Measurements from ENCODE around the gene ZNF286A. TPM values are rescaled to one million over a fixed set of nuclear protein-coding genes. Genes with fewer than 3 reads are reported as not detected.
"Not testable (repeated sequence)": the region's sequence is repeated elsewhere in the genome, so short reads cannot be mapped to it uniquely, and the experiment has no call there.

Gene ZNF286A
- 29.3 and 36.8 TPM in 2 replicates for total RNA-seq (2013; cell fraction: nucleolus; rRNA removed)
- total RNA-seq (2014; rRNA removed) (19.3 and 22.8 TPM in 2 replicates), total RNA-seq (2014; rRNA removed; fragmentation: Illumina TruSeq; extraction: Trizol) (27.5 and 31.2 TPM in 2 replicates), total RNA-seq (2021) (20.1 and 23.7 TPM in 2 replicates), polyA plus RNA-seq (2011; rRNA removed) (17.0 and 24.2 TPM in 2 replicates), polyA plus RNA-seq (2014; fragmentation: Illumina TruSeq; extraction: Trizol) (25.5 and 29.9 TPM in 2 replicates), polyA plus RNA-seq (2014; fragmentation: Nextera tagmentation; extraction: Ambion mirVana) (10 to 100 TPM in 1 of 2 experiments, 1 to 10 TPM in 1; 8.1 to 12.1 TPM), polyA plus RNA-seq (2014; rRNA removed) (8.5 and 19.8 TPM in 2 replicates), polyA plus RNA-seq (2016; fragmentation: Nextera tagmentation; extraction: Ambion mirVana) (10 to 100 TPM; 12.8 to 14.8 TPM), polyA minus RNA-seq (2011; rRNA and poly(A)+ RNA removed) (16.8 and 22.4 TPM in 2 replicates), Bru-seq, nascent RNA (percentile 76 among the genes with signal in this experiment), BruChase-seq, experiment 1, labeled RNA remaining after a 6-hour chase (percentile 89 among the genes with signal in this experiment), BruChase-seq, experiment 2, labeled RNA remaining after a 2-hour chase (percentile 94 among the genes with signal in this experiment)
- polyA plus RNA-seq (2011; ENCODE audit: low read depth): 9.0 TPM
- polyA plus RNA-seq (2011; cell fraction: cytosol; rRNA removed): 11.2 and 13.2 TPM in 2 replicates
- polyA plus RNA-seq (2011; cell fraction: nucleus; rRNA removed): 11.2 and 14.5 TPM in 2 replicates
- polyA plus RNA-seq (2012): 9.3 and 11.6 TPM in 2 replicates
- polyA minus RNA-seq (2011; cell fraction: cytosol; rRNA and poly(A)+ RNA removed): 8.3 and 9.7 TPM in 2 replicates
- polyA minus RNA-seq (2011; cell fraction: nucleus; rRNA and poly(A)+ RNA removed): 4.6 and 7.6 TPM in 2 replicates
- long read RNA-seq, experiment 1, partial matches to known transcripts: 3 of 4 reads
- long read RNA-seq, experiment 1, other reads (novel, unspliced or antisense): 1 of 4 reads
- long read RNA-seq, experiment 2, full-length matches to known transcripts: 9 of 18 reads
- long read RNA-seq, experiment 2, partial matches to known transcripts: 6 of 18 reads
- long read RNA-seq, experiment 2, other reads (novel, unspliced or antisense): 3 of 18 reads

DNA sequence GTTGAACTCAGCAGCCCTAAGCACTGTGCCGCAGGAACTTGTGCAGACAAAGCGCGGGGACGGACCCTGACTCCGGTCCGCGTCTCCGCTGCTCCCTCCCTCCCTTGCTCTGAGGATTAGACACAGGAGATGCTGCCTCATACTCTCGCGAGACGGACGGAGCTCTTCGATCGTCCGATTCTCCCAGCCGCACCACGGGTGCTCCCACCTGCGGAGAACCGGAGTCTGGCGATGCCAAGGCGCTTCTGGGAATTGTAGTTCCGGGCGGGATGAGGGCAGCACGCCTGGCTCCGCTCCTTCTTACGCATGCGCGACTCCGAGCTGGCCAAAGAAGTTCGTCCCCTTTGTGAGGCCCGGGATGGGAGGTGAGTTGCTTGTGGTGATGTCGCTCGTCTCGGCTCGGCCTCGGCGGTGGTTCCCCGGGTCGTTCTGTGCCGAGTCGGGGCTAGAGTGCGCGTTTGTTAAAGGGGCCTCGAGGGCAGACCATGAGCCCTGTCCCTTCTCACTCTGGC lies at the start of gene ZNF286A:
TSS of gene ZNF286A (plus strand) at position 340 of the 512 bp plus-strand sequence. CDS start 578 bp downstream, outside the sequence.
- H3K36me3 ChIP-seq (ENCODE audit: control insufficient read depth in 2 of 2, insufficient read depth in 2 of 2, low read length in 1 of 2); H3K9me3 ChIP-seq (replicated peaks; ENCODE audit: control insufficient read depth, insufficient read depth, low read length); H3K79me2 ChIP-seq (ENCODE audit: control insufficient read depth, insufficient read depth, low read length); CTCF ChIA-PET; BruUV-seq (replicated peaks); in situ Hi-C loops (cut with MboI); H3K27me3 ChIP-seq (replicated peaks in 1 of 2; ENCODE audit: control insufficient read depth in 2 of 2, insufficient read depth in 2 of 2, low read length in 1 of 2); SMC1A ChIA-PET (ENCODE audit: uncharacterized antibody, unreplicated experiment); H3K4me1 ChIP-seq (ENCODE audit: control insufficient read depth, insufficient read depth, low read length); H4K20me1 ChIP-seq (ENCODE audit: control insufficient read depth, insufficient read depth); intact Hi-C loops (cut with micrococcal nuclease; ENCODE audit: unreplicated experiment); RAD21 ChIA-PET (ENCODE audit: unreplicated experiment): not testable (repeated sequence)
- H3K27ac ChIP-seq (ENCODE audit: control insufficient read depth, insufficient read depth): 0 out of 2 replicates have a peak within 1 kb of the TSS, but pooled peaks have one; percentile 44
- POLR2A ChIA-PET: interaction anchor here (0.5 kb wide), 1 partner anchor 650 kb away, joined by 4 read pairs; no protein-coding TSS in a partner anchor
- WGBS (ENCODE audit: insufficient coverage, insufficient replicate concordance, low lambda C conversion rate, missing lambda C conversion rate): 2% methylated on average over 44 of the region's 44 CpGs
- peak within 1 kb of the TSS; percentile 92 for H2AFZ ChIP-seq (ENCODE audit: control insufficient read depth, low read depth, low read length)
- H3K9ac ChIP-seq (ENCODE audit: control insufficient read depth, insufficient read depth, low read length): peak within 1 kb of the TSS; percentile 42; the same call in 1 of the 2 replicates
- DNase-seq (ENCODE audit: low read depth, low spot score) (peak; percentile 97), FAIRE-seq (peak; percentile 91), ATAC-seq (peak; percentile 99)
- H3K4me3 ChIP-seq: peak within 1 kb of the TSS; percentile 68
- H3K4me2 ChIP-seq (ENCODE audit: control insufficient read depth, insufficient read depth): peak within 1 kb of the TSS; percentile 48; the same call in 1 of the 2 replicates
- TF ChIP-seq SP1 (IDR thresholded peaks at IDR 0.05; ENCODE audit: low read depth, low read length) (peak; percentile 42), RUNX3 (IDR thresholded peaks at IDR 0.05; ENCODE audit: low read length) (peak; percentile 35; the same call in 1 of the 2 replicates), CBFB (IDR thresholded peaks at IDR 0.05; ENCODE audit: low read depth) (0 out of 2 replicates have a peak, but pooled peaks have one; percentile 51), CREM (IDR thresholded peaks at IDR 0.05; ENCODE audit: low read depth) (peak; percentile 63; the same call in 1 of the 2 replicates), SREBF1 (IDR thresholded peaks at IDR 0.05; ENCODE audit: low read length) (peak; percentile 79), EED (IDR thresholded peaks at IDR 0.05; ENCODE audit: low read depth) (peak; percentile 78), TAF1 (IDR thresholded peaks at IDR 0.05; ENCODE audit: borderline replicate concordance, low read depth, low read length) (peak; percentile 44; the same call in 1 of the 2 replicates), YY1 (IDR thresholded peaks at IDR 0.05; ENCODE audit: low read depth, low read length) (peak; percentile 54; the same call in 1 of the 2 replicates), RCOR1 (conservative IDR thresholded peaks at IDR 0.05; ENCODE audit: low read depth, low read length) (peak; percentile 50; the same call in 1 of the 2 replicates), IKZF1 (conservative IDR thresholded peaks at IDR 0.05) (peak; percentile 70), HCFC1 (IDR thresholded peaks at IDR 0.05; ENCODE audit: low read length) (peak; percentile 84), CHD2 (IDR thresholded peaks at IDR 0.05; ENCODE audit: borderline replicate concordance, low read depth, low read length) (peak; percentile 97), CREB1 (IDR thresholded peaks at IDR 0.05; ENCODE audit: low read depth) (peak; percentile 62; the same call in 1 of the 2 replicates), POLR2AphosphoS5 (IDR thresholded peaks at IDR 0.05; ENCODE audit: low read length) (peak; percentile 41; the same call in 1 of the 2 replicates), IRF4 (IDR thresholded peaks at IDR 0.05; ENCODE audit: low read depth, low read length) (0 out of 2 replicates have a peak, but pooled peaks have one; percentile 6), POLR2A (IDR thresholded peaks at IDR 0.05; ENCODE audit: low read depth, low read length) (peak; percentile 74), TCF12 (IDR thresholded peaks at IDR 0.05; ENCODE audit: low read depth, low read length) (0 out of 2 replicates have a peak, but pooled peaks have one; percentile 44), NRF1 (conservative IDR thresholded peaks at IDR 0.05; ENCODE audit: low read depth, low read length) (peak; percentile 65), SIX5 (IDR thresholded peaks at IDR 0.05; ENCODE audit: low read depth, low read length, severe bottlenecking) (peak; percentile 78), BRCA1 (IDR thresholded peaks at IDR 0.05; ENCODE audit: low read depth, low read length) (peak; percentile 75), PAX5 (IDR thresholded peaks at IDR 0.05; ENCODE audit: borderline replicate concordance, low read depth, low read length) (peak; percentile 61; the same call in 1 of the 2 replicates), TARDBP (IDR thresholded peaks at IDR 0.05; ENCODE audit: borderline replicate concordance) (0 out of 2 replicates have a peak, but pooled peaks have one; percentile 35), BHLHE40 (IDR thresholded peaks at IDR 0.05; ENCODE audit: borderline replicate concordance in 1 of 2, low read depth in 2 of 2, low read length in 1 of 2) (peak; percentile 45 to 58; a peak in 2 of 4 replicates), SRF (IDR thresholded peaks at IDR 0.05; ENCODE audit: low read depth in 2 of 2, low read length in 2 of 2) (peak in 1 of 2 experiments; percentile 57; a peak in 1 of 4 replicates), ESRRA (IDR thresholded peaks at IDR 0.05; ENCODE audit: low read length) (0 out of 2 replicates have a peak, but pooled peaks have one; percentile 33)

All from GM12878 (cell line).